ENCODE measurements around the gene USHBP1. TPM values are rescaled to one million over a fixed set of nuclear protein-coding genes. Genes with fewer than 3 reads are reported as not detected.

Gene USHBP1
- total RNA-seq, 6 experiments from 2014 or later = 0.81 to 3.6 (median 1.7) TPM

- Histone ChIP-seq H3K4me3 (peak within 1 kb of the TSS; percentile 66 to 83 (median 77)), H3K27ac (peak within 1 kb of the TSS; percentile 80 to 94 (median 88)), H3K36me3 (peaks cover 0 to 2% (median 0%) of the 10 kb centered on the region in 4 donors), H3K4me1 (peaks cover 0 to 40% (median 18%) of the 10 kb centered on the region in 4 donors), H3K27me3 (no peaks in the 10 kb centered on the region), H3K9me3 (no peaks in the 10 kb centered on the region)
- intact Hi-C loops (cut with DNase I) = no loop called here
- DNase-seq = peak; percentile 98 to 99 (median 99)
- WGBS (ENCODE audit: insufficient coverage, low coverage, low lambda C conversion rate, missing lambda C conversion rate) = 0% methylated on average over 19 of the region's 55 CpGs
- TF ChIP-seq POLR2A (IDR thresholded peaks at IDR 0.05) = peak; percentile 81
- TF ChIP-seq, protein P1, sequence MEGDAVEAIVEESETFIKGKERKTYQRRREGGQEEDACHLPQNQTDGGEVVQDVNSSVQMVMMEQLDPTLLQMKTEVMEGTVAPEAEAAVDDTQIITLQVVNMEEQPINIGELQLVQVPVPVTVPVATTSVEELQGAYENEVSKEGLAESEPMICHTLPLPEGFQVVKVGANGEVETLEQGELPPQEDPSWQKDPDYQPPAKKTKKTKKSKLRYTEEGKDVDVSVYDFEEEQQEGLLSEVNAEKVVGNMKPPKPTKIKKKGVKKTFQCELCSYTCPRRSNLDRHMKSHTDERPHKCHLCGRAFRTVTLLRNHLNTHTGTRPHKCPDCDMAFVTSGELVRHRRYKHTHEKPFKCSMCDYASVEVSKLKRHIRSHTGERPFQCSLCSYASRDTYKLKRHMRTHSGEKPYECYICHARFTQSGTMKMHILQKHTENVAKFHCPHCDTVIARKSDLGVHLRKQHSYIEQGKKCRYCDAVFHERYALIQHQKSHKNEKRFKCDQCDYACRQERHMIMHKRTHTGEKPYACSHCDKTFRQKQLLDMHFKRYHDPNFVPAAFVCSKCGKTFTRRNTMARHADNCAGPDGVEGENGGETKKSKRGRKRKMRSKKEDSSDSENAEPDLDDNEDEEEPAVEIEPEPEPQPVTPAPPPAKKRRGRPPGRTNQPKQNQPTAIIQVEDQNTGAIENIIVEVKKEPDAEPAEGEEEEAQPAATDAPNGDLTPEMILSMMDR (IDR thresholded peaks at IDR 0.05) = peak; percentile 79 to 90 (median 87)
- ATAC-seq = peak; percentile 69 to 77 (median 72)
These were observed 41.2 kb upstream of the USHBP1 start, which contains the start of gene MRPL34 for GRCh38 chr19:17305517-17306284. Gene MRPL34, plus strand, starts transcription at chr19:17305872. Its CDS starts 21 bp downstream, at chr19:17305893.

GRCh38 chr19:17305216-17305516 is 40.6 kb upstream of the USHBP1 start:
- Histone ChIP-seq H3K27me3 (no peaks in the 10 kb centered on the region), H3K27ac (peak overlapping the region; percentile 80 to 94 (median 88)), H3K4me1 (peaks cover 0 to 34% (median 17%) of the 10 kb centered on the region in 4 donors), H3K4me3 (peak overlapping the region; percentile 66 to 83 (median 77)), H3K9me3 (no peaks in the 10 kb centered on the region), H3K36me3 (peaks cover 0 to 2% (median 0%) of the 10 kb centered on the region in 4 donors)
- no peak for DNase-seq
- no peak for ATAC-seq
- intact Hi-C loops (cut with DNase I) = no loop called here
- no CpG with 5 or more reads among the region's 7 CpGs for WGBS (ENCODE audit: insufficient coverage, low coverage, low lambda C conversion rate, missing lambda C conversion rate)
- no peak for TF ChIP-seq POLR2A (IDR thresholded peaks at IDR 0.05)
- TF ChIP-seq, protein P1 (IDR thresholded peaks at IDR 0.05) = no peak

DNA sequence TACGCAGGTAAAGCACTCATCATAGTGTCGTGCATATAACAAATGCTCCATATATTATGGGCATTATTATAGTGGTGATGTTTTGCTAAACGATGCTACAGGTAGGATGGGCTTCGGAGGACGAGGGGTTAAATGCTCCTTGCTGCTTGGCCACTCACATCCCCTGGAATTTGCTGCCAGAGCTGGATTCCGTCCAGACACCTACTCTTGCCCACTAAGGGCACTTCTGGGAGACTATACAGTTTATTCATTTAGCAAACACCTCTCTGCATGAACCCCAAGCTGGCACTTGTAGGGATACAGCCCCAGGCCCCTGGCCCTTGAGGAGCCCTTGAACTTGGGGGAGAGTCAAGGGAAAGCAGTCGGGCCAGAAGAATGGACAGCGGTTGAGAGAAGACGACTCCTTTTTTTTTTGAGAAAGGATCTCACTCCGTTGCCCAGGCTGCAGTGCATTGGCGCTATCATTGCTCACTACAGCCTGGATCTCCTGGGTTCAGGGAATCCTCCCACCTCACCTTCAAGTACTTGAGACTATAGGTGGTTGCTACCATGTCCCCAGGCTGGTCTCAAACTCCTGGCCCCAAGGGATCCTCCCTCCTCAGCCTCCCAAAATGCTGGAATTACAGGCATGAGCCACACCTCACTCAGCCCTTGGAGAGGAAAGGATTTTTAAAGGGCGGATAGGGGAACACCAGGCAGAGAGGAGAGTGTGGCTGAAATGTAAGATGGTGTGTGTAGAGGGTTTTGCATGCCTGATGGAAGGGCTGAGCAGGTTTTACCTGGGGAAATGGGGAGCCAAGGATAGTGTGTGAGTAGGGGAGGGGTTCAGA is 40.1 kb upstream of the USHBP1 start:
- Histone ChIP-seq H3K36me3 (peaks cover 0 to 2% (median 0%) of the 10 kb centered on the region in 4 donors), H3K27me3 (no peaks in the 10 kb centered on the region), H3K4me1 (peaks cover 0 to 31% (median 15%) of the 10 kb centered on the region in 4 donors), H3K27ac (peak overlapping the region; percentile 80 to 94 (median 88)), H3K4me3 (no peak overlapping the region), H3K9me3 (no peaks in the 10 kb centered on the region)
- no peak for ATAC-seq
- intact Hi-C loops (cut with DNase I) = no loop called here
- peak in 1 of 3 donors; percentile 63 for DNase-seq
- WGBS (ENCODE audit: insufficient coverage, low coverage, low lambda C conversion rate, missing lambda C conversion rate) = 56% methylated on average over 11 of the region's 12 CpGs
- TF ChIP-seq POLR2A (IDR thresholded peaks at IDR 0.05) = no peak
- TF ChIP-seq, protein P1 (IDR thresholded peaks at IDR 0.05) = no peak

DNA sequence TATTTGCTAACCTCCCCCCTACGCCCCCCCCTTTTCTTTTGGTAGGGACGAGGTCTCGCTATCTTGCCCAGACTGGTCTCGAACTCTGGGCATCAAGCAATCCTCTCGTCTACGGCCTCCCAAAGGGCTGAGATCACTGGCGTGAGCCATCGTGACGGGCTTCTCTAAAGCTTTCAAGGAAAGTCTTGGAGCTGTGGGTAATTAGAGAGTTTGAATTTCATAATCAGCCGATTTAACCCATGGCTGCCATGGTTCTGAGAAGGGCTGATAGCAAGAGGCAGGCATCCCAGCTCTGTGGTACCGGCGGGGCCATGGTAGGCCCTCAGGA is 39.4 kb upstream of the USHBP1 start:
- Histone ChIP-seq H3K9me3 (no peaks in the 10 kb centered on the region), H3K36me3 (peaks cover 0 to 2% (median 0%) of the 10 kb centered on the region in 4 donors), H3K4me3 (no peak overlapping the region), H3K27ac (peak overlapping the region in 2 of 3 donors; percentile 16 to 36), H3K27me3 (no peaks in the 10 kb centered on the region), H3K4me1 (peaks cover 0 to 31% (median 15%) of the 10 kb centered on the region in 4 donors)
- intact Hi-C loops (cut with DNase I) = no loop called here
- no peak for TF ChIP-seq POLR2A (IDR thresholded peaks at IDR 0.05)
- TF ChIP-seq, protein P1 (IDR thresholded peaks at IDR 0.05) = no peak
- DNase-seq (no peak), ATAC-seq (no peak)
- 33% methylated on average over 1 of the region's 12 CpGs for WGBS (ENCODE audit: insufficient coverage, low coverage, low lambda C conversion rate, missing lambda C conversion rate)

All from right lobe of liver (tissue), 6 donors.